ENCODE measurements around the gene TDRD3.

DNA sequence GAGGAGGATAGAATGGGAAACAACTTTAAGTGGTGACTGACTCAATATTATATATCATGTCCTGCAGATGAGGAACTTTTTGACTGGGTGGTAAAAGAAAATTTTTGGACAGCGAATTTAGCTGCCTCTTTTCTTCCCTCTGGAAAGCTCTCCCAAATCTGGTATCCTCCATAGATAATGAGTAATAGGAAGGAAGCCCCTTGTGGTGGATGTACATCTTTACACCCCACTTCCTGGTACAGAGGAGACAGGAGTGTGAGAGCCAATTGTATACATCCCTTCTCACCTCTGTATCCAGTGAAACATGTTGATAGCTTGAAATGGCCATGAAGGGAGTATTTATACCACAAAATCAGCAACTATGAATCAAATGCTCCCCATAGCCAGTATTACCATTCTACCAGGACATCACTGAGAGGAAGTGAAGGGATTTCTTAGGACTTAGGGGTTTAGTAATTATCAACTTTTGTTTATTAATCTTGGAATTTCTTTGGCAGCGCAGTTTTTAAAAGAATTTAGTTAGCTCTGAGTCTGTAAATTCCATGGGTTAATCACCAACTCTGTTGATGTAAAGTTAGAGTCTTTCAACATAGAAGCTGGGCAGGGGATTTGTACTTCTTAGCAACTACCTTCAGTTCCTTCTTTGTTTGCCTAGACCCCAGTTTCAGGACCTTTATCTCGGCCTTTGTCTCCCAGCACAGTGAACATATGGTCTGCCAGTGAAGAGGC lies 17.0 kb upstream of the TDRD3 start:
- TF ChIP-seq, protein P1, sequence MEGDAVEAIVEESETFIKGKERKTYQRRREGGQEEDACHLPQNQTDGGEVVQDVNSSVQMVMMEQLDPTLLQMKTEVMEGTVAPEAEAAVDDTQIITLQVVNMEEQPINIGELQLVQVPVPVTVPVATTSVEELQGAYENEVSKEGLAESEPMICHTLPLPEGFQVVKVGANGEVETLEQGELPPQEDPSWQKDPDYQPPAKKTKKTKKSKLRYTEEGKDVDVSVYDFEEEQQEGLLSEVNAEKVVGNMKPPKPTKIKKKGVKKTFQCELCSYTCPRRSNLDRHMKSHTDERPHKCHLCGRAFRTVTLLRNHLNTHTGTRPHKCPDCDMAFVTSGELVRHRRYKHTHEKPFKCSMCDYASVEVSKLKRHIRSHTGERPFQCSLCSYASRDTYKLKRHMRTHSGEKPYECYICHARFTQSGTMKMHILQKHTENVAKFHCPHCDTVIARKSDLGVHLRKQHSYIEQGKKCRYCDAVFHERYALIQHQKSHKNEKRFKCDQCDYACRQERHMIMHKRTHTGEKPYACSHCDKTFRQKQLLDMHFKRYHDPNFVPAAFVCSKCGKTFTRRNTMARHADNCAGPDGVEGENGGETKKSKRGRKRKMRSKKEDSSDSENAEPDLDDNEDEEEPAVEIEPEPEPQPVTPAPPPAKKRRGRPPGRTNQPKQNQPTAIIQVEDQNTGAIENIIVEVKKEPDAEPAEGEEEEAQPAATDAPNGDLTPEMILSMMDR (IDR thresholded peaks at IDR 0.05): no peak
- TF ChIP-seq POLR2A (IDR thresholded peaks at IDR 0.05): no peak
